GM12801 (cell line): ENCODE measurements around the gene SDK2.

Experiments used
- CTCF ChIP-seq: IDR thresholded peaks from one replicate; pipeline ENCODE4 v1.5.1; 2011; ENCODE audit warnings: control low read depth; ENCODE audit not compliant: insufficient read length; ENCODE audit errors: extremely low read depth

The SDK2 gene

GRCh38 chr17:73660366-73660765 is 16.1 kb upstream of the SDK2 start:
- TF ChIP-seq CTCF = no peak

- TF ChIP-seq CTCF = no peak
Measured at GRCh38 chr17:73658821-73659515, 14.7 kb upstream of the SDK2 start.

- no peak for TF ChIP-seq CTCF
Measured at GRCh38 chr17:73657473-73658116, 13.3 kb upstream of the SDK2 start.

GRCh38 chr17:73654241-73654640 is 10.0 kb upstream of the SDK2 start:
- TF ChIP-seq CTCF = no peak

GRCh38 chr17:73653810-73654209 is 9.6 kb upstream of the SDK2 start:
- no peak for TF ChIP-seq CTCF

GRCh38 chr17:73652886-73653480 is 8.7 kb upstream of the SDK2 start:
- TF ChIP-seq CTCF = no peak

- TF ChIP-seq CTCF = no peak
Measured at GRCh38 chr17:73650617-73651200, 6.5 kb upstream of the SDK2 start.
